ENCODE data around the gene RAB11FIP3. TPM values are rescaled to one million over a fixed set of nuclear protein-coding genes. Genes with fewer than 3 reads are reported as not detected.
A peak's percentile ranks its signal among the peaks of the same experiment; 100 is the strongest.

Gene RAB11FIP3
- total and polyA plus RNA-seq, 2 of the 13 experiments (the other 11 are each of a cell fraction or from before 2014, with no cell fraction given), result 34.3 to 57.6 TPM

DNA sequence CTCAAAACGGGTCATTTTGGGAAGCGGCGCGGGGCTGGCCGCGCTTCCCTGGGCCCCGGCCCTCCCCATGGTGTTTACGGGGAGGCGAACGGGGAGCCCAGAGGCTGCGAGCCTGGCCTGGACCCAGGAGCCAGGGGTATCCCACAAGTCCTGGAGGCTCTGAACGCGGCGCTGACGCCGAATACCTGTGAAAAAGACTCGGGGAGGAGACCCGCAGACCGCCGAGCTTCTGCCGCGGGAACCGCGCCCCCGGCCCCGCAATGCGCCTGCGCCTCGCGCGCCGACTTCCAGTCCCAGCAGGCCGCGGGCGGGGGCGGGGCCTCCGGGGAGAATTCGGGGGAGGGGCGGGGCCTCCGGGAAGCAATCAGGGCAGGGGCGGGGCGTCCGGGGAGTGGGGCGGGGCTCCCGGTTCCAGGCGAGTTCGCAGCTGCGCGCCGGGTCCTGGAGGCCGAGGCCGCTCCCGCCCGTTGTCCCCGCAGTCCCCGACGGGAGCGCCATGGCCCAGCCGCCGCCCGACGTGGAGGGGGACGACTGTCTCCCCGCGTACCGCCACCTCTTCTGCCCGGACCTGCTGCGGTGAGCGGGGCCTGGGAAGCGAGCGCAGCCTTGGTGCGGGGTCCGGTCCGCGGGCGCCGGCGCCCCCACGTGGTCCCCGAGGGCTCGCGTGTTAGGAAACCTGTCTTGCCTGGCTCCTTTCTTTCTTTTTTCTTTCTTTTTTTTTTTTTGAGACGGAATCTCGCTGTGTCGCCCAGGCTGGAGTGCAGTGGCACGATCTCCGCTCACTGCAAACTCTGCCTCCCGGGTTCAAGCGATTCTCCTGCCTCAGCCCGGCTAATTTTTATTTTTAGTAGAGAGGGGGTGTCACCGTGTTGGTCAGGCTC lies 23.7 kb upstream of the RAB11FIP3 start, which contains the start of gene DECR2 (continued):
- TF ChIP-seq EEA1 (CRISPR knock-in tag; IDR thresholded peaks at IDR 0.05; ENCODE audit: borderline replicate concordance) (peak; percentile 10; the same call in 1 of the 2 replicates), SP4 (CRISPR knock-in tag; IDR thresholded peaks at IDR 0.05) (peak; percentile 16; the same call in 1 of the 2 replicates), ARNT (IDR thresholded peaks at IDR 0.05) (no peak), ZZZ3 (CRISPR knock-in tag; IDR thresholded peaks at IDR 0.05; ENCODE audit: borderline replicate concordance) (no peak), POGZ (CRISPR knock-in tag; IDR thresholded peaks at IDR 0.05) (0 out of 2 replicates have a peak, but pooled peaks have one; percentile 12), POLR2AphosphoS5 (IDR thresholded peaks at IDR 0.05; ENCODE audit: low read depth, low read length) (peak; percentile 72), FOXO1 (CRISPR knock-in tag; IDR thresholded peaks at IDR 0.05) (peak; percentile 53; the same call in 1 of the 2 replicates), MTF2 (CRISPR knock-in tag; IDR thresholded peaks at IDR 0.05; ENCODE audit: borderline replicate concordance) (0 out of 2 replicates have a peak, but pooled peaks have one; percentile 27), NONO (IDR thresholded peaks at IDR 0.05) (no peak), NONO (CRISPR knock-in tag; conservative IDR thresholded peaks at IDR 0.05) (peak; percentile 74; the same call in 1 of the 2 replicates), ATF7-NPFF (CRISPR knock-in tag; IDR thresholded peaks at IDR 0.05; ENCODE audit: low read depth) (peak; percentile 78; the same call in 1 of the 2 replicates), SMYD3 (CRISPR knock-in tag; IDR thresholded peaks at IDR 0.05) (0 out of 2 replicates have a peak, but pooled peaks have one; percentile 30), SETDB1 (CRISPR knock-in tag; IDR thresholded peaks at IDR 0.05; ENCODE audit: borderline replicate concordance) (no peak), ZNF501 (CRISPR knock-in tag; IDR thresholded peaks at IDR 0.05) (no peak; the same call in 1 of the 2 replicates), NFKB2 (CRISPR knock-in tag; IDR thresholded peaks at IDR 0.05; ENCODE audit: borderline replicate concordance) (0 out of 2 replicates have a peak, but pooled peaks have one; percentile 12), BRD4 (CRISPR knock-in tag; IDR thresholded peaks at IDR 0.05) (peak; percentile 54; the same call in 1 of the 2 replicates), PITX1 (CRISPR knock-in tag; IDR thresholded peaks at IDR 0.05) (0 out of 2 replicates have a peak, but pooled peaks have one; percentile 13), MED8 (CRISPR knock-in tag; IDR thresholded peaks at IDR 0.05; ENCODE audit: insufficient replicate concordance) (peak; percentile 67), ERF (CRISPR knock-in tag; IDR thresholded peaks at IDR 0.05) (0 out of 2 replicates have a peak, but pooled peaks have one; percentile 25)
- TF ChIP-seq, protein P1, sequence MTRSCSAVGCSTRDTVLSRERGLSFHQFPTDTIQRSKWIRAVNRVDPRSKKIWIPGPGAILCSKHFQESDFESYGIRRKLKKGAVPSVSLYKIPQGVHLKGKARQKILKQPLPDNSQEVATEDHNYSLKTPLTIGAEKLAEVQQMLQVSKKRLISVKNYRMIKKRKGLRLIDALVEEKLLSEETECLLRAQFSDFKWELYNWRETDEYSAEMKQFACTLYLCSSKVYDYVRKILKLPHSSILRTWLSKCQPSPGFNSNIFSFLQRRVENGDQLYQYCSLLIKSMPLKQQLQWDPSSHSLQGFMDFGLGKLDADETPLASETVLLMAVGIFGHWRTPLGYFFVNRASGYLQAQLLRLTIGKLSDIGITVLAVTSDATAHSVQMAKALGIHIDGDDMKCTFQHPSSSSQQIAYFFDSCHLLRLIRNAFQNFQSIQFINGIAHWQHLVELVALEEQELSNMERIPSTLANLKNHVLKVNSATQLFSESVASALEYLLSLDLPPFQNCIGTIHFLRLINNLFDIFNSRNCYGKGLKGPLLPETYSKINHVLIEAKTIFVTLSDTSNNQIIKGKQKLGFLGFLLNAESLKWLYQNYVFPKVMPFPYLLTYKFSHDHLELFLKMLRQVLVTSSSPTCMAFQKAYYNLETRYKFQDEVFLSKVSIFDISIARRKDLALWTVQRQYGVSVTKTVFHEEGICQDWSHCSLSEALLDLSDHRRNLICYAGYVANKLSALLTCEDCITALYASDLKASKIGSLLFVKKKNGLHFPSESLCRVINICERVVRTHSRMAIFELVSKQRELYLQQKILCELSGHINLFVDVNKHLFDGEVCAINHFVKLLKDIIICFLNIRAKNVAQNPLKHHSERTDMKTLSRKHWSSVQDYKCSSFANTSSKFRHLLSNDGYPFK (CRISPR knock-in tag; IDR thresholded peaks at IDR 0.05; ENCODE audit: borderline replicate concordance), result peak; percentile 11; the same call in 1 of the 2 replicates
- TF ChIP-seq, protein P2, sequence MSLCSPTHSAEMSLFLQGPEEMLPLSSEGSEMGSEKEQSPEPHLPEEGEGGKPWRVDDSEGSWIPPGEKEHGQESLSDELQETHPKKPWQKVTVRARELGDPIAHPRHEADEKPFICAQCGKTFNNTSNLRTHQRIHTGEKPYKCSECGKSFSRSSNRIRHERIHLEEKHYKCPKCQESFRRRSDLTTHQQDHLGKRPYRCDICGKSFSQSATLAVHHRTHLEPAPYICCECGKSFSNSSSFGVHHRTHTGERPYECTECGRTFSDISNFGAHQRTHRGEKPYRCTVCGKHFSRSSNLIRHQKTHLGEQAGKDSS (CRISPR knock-in tag; IDR thresholded peaks at IDR 0.05; ENCODE audit: borderline replicate concordance, low read depth), result no peak
- TF ChIP-seq, protein P3, sequence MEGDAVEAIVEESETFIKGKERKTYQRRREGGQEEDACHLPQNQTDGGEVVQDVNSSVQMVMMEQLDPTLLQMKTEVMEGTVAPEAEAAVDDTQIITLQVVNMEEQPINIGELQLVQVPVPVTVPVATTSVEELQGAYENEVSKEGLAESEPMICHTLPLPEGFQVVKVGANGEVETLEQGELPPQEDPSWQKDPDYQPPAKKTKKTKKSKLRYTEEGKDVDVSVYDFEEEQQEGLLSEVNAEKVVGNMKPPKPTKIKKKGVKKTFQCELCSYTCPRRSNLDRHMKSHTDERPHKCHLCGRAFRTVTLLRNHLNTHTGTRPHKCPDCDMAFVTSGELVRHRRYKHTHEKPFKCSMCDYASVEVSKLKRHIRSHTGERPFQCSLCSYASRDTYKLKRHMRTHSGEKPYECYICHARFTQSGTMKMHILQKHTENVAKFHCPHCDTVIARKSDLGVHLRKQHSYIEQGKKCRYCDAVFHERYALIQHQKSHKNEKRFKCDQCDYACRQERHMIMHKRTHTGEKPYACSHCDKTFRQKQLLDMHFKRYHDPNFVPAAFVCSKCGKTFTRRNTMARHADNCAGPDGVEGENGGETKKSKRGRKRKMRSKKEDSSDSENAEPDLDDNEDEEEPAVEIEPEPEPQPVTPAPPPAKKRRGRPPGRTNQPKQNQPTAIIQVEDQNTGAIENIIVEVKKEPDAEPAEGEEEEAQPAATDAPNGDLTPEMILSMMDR (CRISPR knock-in tag; IDR thresholded peaks at IDR 0.05), result peak; percentile 67
- TF ChIP-seq, protein P4, sequence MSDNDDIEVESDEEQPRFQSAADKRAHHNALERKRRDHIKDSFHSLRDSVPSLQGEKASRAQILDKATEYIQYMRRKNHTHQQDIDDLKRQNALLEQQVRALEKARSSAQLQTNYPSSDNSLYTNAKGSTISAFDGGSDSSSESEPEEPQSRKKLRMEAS (IDR thresholded peaks at IDR 0.05), result peak; percentile 73
